Smooth muscle cell (in vitro differentiated cells): Measurements from ENCODE around the gene KIF6. TPM values are rescaled to one million over a fixed set of nuclear protein-coding genes. Genes with fewer than 3 reads are reported as not detected.

Experiments
- DNase-seq: peaks from one replicate; lab custom pipeline; 2025; ENCODE audit not compliant: unreplicated experiment; lab: John Stamatoyannopoulos, UW
- H2AFZ ChIP-seq: fragments of 200-600 bp; sonication (generic); 2 replicates; pipeline ENCODE4 v1.6.0; 2016; ENCODE audit warnings: antibody characterized with exemption, low read depth, mild to moderate bottlenecking
- H3F3A ChIP-seq: fragments of 200-600 bp; sonication (generic); 2 replicates; pipeline ENCODE4 v1.6.0; 2017; ENCODE audit warnings: antibody characterized with exemption, low read depth
- H3K27ac ChIP-seq: fragments of 200-600 bp; sonication (generic); 2 replicates; pipeline ENCODE4 v1.5.1; 2016; ENCODE audit warnings: low read depth, mild to moderate bottlenecking
- H3K27me3 ChIP-seq: fragments of 200-600 bp; sonication (generic); 2 replicates; pipeline ENCODE4 v1.6.1; 2016; ENCODE audit warnings: low read depth, mild to moderate bottlenecking
- H3K36me3 ChIP-seq: fragments of 200-600 bp; sonication (generic); 2 replicates; pipeline ENCODE4 v1.5.1; 2016; ENCODE audit warnings: low read depth
- H3K4me1 ChIP-seq: fragments of 200-600 bp; sonication (generic); 2 replicates; pipeline ENCODE4 v1.5.1; 2016; ENCODE audit warnings: low read depth
- H3K4me2 ChIP-seq: fragments of 200-600 bp; sonication (generic); 2 replicates; pipeline ENCODE4 v1.6.0; 2016; ENCODE audit warnings: mild to moderate bottlenecking
- H3K4me3 ChIP-seq: fragments of 200-600 bp; sonication (generic); 2 replicates; pipeline ENCODE4 v1.5.1; 2016; ENCODE audit warnings: mild to moderate bottlenecking
- H3K79me2 ChIP-seq: fragments of 200-600 bp; sonication (generic); 2 replicates; pipeline ENCODE4 v1.6.0; 2016; ENCODE audit warnings: low read depth, mild to moderate bottlenecking
- H3K9ac ChIP-seq: fragments of 200-600 bp; sonication (generic); 2 replicates; pipeline ENCODE4 v1.6.0; 2016; ENCODE audit warnings: low read depth
- H3K9me3 ChIP-seq: fragments of 200-600 bp; sonication (generic); replicated peaks from 2 replicates; pipeline ENCODE4 v1.5.1; 2016; ENCODE audit warnings: low read depth
- H4K20me1 ChIP-seq: fragments of 200-600 bp; sonication (generic); 2 replicates; pipeline ENCODE4 v1.6.0; 2016; ENCODE audit warnings: low read depth
- WGBS: methylation state at CpG from one replicate; pipeline ENCODE4 v1.1.7; 2016; ENCODE audit warnings: low lambda C conversion rate; 5-methylcytosine and 5-hydroxymethylcytosine counted together
- polyA plus RNA-seq: library from polyadenylated mRNA; unstranded; fragments of >200 nt; fragmentation: Nextera tagmentation; extraction: Ambion mirVana; gene quantifications from 2 replicates; pipeline ENCODE4 v1.2.1, GENCODE V29; 2016
- total RNA-seq: library from RNA; depleted of rRNA; stranded (reverse); fragments of >200 nt; gene quantifications from 2 replicates; pipeline ENCODE4 v1.2.3, GENCODE V29; 2014
- TF ChIP-seq, protein P1 (sequence below): fragments of 200-600 bp; sonication (generic); IDR thresholded peaks from 2 replicates; pipeline ENCODE4 v1.5.1; 2017; ENCODE audit warnings: borderline replicate concordance, mild to moderate bottlenecking, antibody characterized with exemption; ENCODE audit not compliant: insufficient read depth, poor library complexity, severe bottlenecking

Gene KIF6
- total and polyA plus RNA-seq, 2 experiments from 2014 or later = 1.1 to 1.5 TPM

DNA sequence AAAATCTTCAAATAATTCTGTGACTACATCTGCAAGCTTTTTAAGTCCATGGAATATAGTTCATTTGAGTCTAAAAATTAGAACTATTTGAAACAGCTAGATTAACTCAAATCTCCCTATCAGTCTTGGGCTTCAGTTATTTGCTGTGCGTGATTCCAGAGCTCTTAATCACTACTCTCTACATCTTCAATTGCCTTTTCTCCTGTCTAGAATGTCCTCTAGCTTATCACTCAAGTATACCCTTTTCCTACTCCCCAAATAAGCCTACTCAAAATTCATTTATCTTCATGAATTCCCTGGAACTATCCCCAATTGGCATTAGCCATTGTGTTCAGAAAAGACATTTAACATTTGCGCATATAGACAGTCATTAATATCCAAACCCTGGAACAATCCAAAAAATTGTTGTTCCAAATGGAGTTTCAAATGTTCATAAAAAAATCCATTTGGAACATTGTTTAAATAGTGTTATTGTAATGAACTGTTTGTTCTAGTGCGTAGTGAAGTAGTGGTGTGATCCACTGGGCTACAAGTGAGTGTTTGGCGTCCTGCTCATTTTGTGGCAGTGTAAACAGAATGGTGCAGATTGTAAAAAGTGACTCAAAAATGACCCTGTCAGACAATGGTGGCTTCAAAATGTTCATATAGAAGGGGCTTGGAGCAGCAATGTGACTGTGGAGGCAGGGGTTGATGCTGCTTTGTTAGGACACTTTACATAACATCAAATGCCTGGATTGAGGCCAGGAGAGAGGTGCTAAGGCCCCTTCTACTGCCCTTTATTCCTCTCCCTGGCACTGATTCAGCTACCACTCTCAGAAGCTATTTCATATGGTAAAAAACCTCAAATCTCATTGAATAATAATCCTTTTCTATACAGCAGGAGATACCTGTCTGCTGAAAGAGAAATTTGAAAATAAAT is 122.3 kb downstream of the KIF6 start:
- DNase-seq = no peak
- H3K4me2 ChIP-seq = no peak overlapping the region
- H3K4me1 ChIP-seq = no peaks in the 10 kb centered on the region
- TF ChIP-seq, protein P1, sequence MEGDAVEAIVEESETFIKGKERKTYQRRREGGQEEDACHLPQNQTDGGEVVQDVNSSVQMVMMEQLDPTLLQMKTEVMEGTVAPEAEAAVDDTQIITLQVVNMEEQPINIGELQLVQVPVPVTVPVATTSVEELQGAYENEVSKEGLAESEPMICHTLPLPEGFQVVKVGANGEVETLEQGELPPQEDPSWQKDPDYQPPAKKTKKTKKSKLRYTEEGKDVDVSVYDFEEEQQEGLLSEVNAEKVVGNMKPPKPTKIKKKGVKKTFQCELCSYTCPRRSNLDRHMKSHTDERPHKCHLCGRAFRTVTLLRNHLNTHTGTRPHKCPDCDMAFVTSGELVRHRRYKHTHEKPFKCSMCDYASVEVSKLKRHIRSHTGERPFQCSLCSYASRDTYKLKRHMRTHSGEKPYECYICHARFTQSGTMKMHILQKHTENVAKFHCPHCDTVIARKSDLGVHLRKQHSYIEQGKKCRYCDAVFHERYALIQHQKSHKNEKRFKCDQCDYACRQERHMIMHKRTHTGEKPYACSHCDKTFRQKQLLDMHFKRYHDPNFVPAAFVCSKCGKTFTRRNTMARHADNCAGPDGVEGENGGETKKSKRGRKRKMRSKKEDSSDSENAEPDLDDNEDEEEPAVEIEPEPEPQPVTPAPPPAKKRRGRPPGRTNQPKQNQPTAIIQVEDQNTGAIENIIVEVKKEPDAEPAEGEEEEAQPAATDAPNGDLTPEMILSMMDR = no peak
- no peaks in the 10 kb centered on the region for H3K36me3 ChIP-seq
- H3K79me2 ChIP-seq = no peaks in the 10 kb centered on the region
- H3K27ac ChIP-seq = no peak overlapping the region
- 84% methylated on average over 4 of the region's 4 CpGs for WGBS
- H3K9me3 ChIP-seq = no peaks in the 10 kb centered on the region
- H3K9ac ChIP-seq = no peak overlapping the region
- no peaks in the 10 kb centered on the region for H4K20me1 ChIP-seq
- peaks cover 6% of the 10 kb centered on the region for H3K27me3 ChIP-seq
- H2AFZ ChIP-seq = no peak overlapping the region
- no peak overlapping the region for H3K4me3 ChIP-seq
- H3F3A ChIP-seq = no peaks in the 10 kb centered on the region

DNA sequence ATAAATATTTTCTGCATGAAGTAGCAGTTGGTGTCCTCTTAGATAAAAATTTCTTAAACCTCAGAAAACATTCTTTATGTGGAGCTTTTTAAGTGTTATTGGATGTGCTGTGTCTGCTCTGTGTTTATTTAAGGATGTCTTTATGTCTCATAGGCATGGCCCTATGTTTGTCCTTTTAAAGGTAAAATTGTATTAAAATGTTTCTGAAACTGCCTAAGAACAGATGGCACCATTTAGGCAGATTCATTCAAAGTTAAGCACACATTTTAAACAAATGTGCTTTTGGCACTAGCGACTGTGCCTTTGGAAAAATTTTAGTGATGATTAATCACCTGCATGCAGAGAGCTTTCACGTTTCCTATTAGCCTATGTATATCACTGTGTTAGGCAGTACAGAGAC is 125.2 kb downstream of the KIF6 start:
- Histone ChIP-seq H3K27me3 (no peaks in the 10 kb centered on the region), H3K27ac (peak overlapping the region; percentile 44), H3K4me1 (no peaks in the 10 kb centered on the region), H3F3A (no peaks in the 10 kb centered on the region), H3K79me2 (no peaks in the 10 kb centered on the region), H3K36me3 (no peaks in the 10 kb centered on the region), H4K20me1 (no peaks in the 10 kb centered on the region), H3K4me2 (no peak overlapping the region), H3K4me3 (no peak overlapping the region), H3K9me3 (no peaks in the 10 kb centered on the region), H2AFZ (no peak overlapping the region), H3K9ac (no peak overlapping the region)
- TF ChIP-seq, protein P1 = no peak
- 53% methylated on average over 2 of the region's 2 CpGs for WGBS
- DNase-seq = no peak

DNA sequence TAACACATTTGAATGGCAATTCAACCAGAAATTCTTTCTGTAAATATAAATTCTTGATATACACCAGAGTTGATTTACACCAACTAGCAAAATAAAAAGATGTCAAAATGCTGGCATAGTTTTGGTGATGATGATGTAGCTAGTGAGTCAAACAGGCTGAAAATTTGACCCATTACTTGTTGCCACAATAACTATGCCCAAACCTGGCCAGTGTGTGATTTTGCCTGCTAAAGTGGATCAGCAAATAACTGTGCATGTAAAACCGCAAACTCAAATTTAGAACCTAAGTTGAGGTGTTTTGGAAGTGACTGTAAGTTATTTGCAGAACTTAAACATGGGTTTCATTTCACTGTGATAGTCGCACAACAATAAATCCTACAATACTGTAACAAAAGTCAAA is 125.9 kb downstream of the KIF6 start:
- no peaks in the 10 kb centered on the region for H3K4me1 ChIP-seq
- H3K79me2 ChIP-seq = no peaks in the 10 kb centered on the region
- no peak for DNase-seq
- no peaks in the 10 kb centered on the region for H3F3A ChIP-seq
- no peaks in the 10 kb centered on the region for H3K36me3 ChIP-seq
- no peaks in the 10 kb centered on the region for H4K20me1 ChIP-seq
- H3K27me3 ChIP-seq = no peaks in the 10 kb centered on the region
- H2AFZ ChIP-seq = no peak overlapping the region
- H3K27ac ChIP-seq = peak overlapping the region; percentile 44
- no peaks in the 10 kb centered on the region for H3K9me3 ChIP-seq
- 93% methylated on average over 2 of the region's 2 CpGs for WGBS
- H3K4me2 ChIP-seq = no peak overlapping the region
- H3K4me3 ChIP-seq = no peak overlapping the region
- TF ChIP-seq, protein P1 = no peak
- no peak overlapping the region for H3K9ac ChIP-seq
